GM18870 (cell line): ENCODE results near the gene WDR35.

Source experiments
- ATAC-seq: cut with Tn5 transposase; IDR thresholded peaks from one replicate; pipeline ENCODE4 v1.9.1; 2021; ENCODE audit warnings: moderate library complexity; ENCODE audit not compliant: unreplicated experiment

WDR35 gene

GRCh38 chr2:20011276-20012031 is 21.5 kb upstream of the WDR35 start:
- ATAC-seq = no peak

GRCh38 chr2:20008703-20009102 is 18.8 kb upstream of the WDR35 start:
- no peak for ATAC-seq

DNA sequence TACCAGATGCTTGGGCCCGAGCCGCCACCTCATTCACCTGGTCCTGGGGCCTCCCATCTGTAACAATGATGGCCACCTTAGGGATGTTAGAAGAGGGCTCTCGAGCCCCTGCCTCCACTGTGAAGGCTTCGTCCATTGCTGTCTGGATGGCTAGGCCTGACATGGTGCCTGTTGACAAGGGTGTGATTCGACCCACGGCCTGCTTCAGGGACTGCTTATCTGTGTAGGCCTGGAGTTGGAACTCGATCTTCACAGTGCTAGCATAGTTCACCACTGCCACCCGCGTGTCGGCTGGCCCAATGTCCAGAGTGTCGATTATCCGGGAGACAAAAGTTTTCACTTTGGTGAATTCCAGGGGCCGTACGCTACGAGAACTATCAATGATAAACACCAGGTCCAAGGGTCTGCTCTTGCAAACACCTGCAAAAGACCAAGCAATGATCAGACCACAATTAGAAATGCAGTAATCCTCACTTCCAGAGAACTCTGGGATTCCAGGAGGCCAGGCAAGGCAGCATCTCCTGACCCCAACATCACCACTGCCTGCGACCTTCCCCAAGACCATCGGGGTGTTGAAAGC is 16.1 kb upstream of the WDR35 start:
- ATAC-seq = no peak

- ATAC-seq = no peak
Observed at GRCh38 chr2:20005067-20005627, 15.2 kb upstream of the WDR35 start.

DNA sequence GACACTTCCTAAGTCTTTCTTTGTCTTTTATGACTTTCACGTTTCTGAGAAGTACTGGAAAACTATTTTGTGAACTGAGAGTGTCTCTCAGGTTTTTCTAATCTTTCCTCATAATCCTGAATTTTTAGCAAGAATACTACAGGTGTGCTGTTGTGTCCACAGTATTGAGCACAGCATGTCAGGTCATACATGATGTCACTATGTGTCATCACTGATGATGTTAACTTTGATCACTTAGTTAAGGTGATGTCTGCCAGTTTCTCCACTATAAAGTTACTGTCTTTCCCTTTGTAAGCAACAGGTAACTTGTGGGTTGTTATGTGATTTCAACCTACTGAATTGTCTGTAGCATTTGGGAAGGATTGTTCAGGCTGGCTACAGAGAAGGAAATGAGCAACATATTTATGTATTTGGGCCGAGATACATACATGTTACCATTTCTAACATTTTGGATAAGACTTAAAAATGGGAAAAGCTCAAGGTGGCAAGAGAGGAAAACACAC is 11.5 kb upstream of the WDR35 start:
- ATAC-seq = no peak

- no peak for ATAC-seq
Observed at GRCh38 chr2:19993731-19994130, 3.8 kb upstream of the WDR35 start.

GRCh38 chr2:19991895-19992294 is 2.0 kb upstream of the WDR35 start:
- ATAC-seq = no peak

DNA sequence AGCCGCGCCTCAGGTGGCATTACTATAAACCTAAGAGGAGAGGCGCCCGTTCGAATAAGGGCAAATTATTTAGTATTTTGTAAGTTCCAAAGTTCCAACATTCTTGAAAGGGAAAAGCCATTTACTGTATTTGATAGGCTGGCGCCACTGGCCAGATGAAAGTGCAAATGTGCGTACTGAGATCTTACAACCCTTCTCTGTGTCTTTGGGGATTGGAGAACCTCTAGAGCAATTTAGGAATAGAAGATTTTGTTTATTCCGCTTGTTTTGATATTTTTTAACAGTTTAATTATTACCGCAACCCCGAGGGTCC is 467 bp upstream of the WDR35 start:
- no peak for ATAC-seq

- ATAC-seq = no peak
Observed at GRCh38 chr2:19989342-19989666, 601 bp downstream of the WDR35 start.

DNA sequence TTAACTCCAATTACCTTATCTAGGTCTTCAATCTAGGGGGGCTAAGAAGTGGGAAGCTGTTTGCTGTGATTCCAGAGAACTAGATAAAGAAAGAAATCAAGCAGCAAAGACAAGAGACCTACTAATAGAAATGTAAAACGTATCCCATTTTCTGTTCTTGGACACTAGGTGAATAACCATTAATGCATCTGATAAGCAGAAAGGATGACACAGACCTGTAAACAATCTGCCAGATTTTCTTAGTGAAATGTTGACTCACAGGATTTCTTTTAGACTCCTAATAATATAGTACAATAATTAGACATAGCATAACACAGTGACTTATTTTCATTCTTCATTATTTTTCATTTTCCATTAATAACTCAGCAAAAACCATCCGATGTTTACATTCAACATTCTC is 1.3 kb downstream of the WDR35 start:
- ATAC-seq = no peak

DNA sequence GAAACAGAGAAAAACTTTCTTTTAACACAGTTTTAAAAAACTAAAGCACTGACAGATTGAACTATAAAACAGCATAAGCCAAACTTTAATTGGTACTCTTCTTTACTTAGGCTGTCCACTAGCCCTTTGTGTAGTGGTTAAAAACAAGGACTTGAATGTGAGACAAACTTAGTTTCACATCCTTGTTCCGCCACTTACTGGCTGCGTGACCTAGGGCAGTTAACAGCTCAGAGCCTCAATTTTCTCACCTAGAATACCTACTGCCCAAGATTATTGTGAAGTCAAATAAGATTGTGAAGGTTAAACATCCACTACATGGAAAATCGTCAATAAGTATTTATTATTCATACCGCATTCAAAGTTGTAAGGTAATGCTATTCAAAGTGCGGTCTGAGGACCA is 2.0 kb downstream of the WDR35 start:
- peak; percentile 86 for ATAC-seq

DNA sequence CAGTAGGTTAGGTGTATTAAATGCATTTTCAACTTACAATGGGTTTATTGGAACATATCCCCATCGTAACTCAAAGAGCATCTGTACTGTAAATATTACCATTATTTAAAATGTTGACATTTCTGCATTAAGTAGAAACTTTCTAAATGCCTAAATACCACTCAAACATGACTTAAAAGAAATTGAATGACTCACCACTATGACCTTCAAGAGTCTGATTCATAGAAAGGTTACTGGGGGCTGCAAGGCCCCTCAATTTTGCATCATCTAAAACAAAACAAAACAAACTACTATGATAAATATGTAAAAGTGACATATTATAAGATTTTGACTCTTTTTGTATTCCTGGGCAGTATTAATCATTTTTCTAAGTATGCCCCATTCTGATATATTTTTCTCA is 7.6 kb downstream of the WDR35 start:
- no peak for ATAC-seq

- ATAC-seq = no peak
Observed at GRCh38 chr2:19979932-19980331, 10.0 kb downstream of the WDR35 start.

DNA sequence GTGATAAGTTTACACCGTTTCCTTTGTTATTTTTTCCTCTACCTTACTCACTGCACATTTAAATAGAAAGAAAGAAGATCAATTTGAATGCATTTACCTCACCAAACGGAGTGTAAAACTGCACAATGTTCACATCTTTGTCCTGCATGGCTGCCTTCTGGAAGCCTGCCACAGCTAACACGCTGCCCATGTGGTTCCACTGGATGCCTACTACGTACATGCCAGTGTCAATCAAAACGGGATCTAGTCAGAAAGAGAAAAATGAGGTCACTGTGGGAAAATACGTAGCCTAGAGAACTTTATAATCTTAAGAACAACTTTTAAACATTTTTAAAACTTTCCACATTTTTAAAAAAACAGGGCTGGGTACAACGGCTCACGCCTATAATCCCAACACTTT is 16.4 kb downstream of the WDR35 start:
- no peak for ATAC-seq

DNA sequence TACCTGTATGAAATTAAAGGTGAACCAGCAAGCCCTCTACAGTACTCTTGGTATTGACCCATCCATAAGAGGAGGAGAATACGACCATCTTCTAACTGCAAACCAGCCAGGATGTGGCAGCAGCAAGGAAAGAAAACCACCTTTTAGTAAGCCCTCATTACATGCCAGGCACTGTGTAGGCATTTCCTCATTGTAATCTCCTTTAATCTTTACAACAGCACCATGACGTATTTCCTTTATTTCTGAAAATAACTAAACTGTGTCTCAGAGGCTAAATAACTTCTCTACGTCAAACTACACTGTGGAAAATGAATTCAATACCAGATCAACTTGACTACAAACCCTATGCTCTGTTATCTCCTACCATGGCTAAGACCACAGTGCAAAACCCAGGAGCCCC is 18.2 kb downstream of the WDR35 start:
- ATAC-seq = no peak

- ATAC-seq = no peak
Observed at GRCh38 chr2:19963386-19963785, 26.5 kb downstream of the WDR35 start.

DNA sequence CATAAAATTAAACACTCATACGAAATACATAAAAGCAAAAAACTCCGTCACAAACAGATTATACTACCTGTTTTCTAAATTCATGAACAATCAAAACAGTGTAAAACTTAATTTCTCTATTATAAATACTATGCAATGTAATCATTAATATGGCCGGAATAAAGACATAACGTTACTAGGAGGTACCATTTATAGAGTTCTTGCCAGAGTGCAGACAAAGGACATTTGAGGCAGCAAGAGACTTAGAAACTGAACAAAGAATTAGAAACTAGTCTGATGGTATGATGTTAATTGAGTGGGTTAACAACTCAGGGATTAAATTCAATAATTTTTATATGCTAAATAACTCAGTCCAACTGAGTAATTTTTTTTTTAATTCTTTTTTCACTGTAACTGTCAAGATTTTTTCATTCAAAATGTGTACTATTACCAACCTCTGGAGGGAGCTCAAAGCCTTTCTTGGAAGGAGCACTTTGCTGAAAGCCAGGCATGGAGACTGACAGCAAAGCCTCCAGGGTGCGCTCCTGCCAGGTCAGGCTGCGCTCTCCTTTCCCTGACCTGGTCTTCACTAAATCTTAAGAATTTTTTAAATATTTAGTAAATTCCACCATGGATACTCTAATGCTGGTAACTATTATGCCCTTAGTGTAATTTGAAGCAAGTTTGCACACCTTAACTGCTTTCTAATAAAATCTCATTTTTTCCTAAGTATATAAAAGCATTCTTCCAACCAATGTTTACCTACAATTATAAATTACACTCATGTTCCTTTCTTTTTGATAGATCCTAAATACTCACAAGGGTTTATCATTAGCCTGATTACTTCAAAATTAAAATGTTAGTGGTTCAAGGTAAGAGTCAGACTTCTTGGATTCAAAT is 34.1 kb downstream of the WDR35 start:
- ATAC-seq = peak; percentile 85

- no peak for ATAC-seq
Observed at GRCh38 chr2:19949071-19949470, 40.8 kb downstream of the WDR35 start.

GRCh38 chr2:19947184-19947940 is 42.5 kb downstream of the WDR35 start:
- ATAC-seq = no peak

DNA sequence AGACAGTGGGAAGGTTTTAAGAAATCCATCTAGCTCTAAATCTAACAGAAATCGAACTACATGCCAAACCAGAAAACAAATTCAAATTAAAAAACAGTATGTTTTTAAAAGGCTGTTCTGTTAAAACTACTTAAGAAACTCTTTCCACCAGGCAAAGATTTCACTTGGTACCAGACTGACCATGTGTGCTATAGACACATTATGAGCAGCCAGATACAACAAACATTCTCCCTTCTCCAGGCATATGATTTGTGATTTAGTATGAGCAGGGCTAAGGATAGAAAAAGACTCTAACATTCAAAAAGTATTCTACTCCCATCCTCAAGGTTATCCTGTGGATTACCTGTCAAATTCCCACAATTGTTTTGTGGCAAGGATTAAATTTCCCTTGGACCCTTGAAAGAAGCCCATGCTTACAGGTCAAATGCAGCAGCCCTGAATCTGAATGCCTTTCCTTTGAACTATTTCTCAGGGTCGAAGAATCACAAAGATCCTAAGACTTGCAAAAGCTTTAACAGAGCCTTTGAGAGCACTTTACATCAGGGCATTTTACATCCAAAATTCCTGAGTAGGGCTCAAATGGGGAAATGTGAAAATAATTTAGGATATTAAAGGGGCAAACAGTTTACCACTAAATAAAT is 45.6 kb downstream of the WDR35 start:
- ATAC-seq = no peak

DNA sequence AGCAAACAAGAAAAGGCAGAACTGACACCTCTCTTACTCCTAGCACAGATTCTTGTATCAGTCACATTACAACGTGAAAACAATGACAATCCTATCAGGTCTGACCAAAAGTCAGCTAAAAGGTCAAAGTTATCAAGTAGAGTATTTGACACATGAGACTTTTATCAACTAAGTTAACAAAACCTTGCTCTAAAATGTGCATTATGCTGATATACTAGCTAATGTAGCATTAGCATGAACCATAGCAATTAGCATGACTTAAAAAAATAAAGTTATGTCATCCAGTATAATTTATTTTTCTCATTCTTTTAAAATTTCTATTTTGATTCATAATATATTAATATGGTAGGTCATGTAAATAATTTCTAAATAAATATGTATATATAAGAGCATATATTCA is 46.7 kb downstream of the WDR35 start:
- no peak for ATAC-seq
